Cardiac fibroblast (primary cell): Measurements from ENCODE around the gene OS9.
A peak's percentile ranks its signal among the peaks of the same experiment; 100 is the strongest.

Source experiments
- DNase-seq, 2 donors: peaks; one replicate each; pipeline versions ENCODE4 v3.0.0 to v3.0.0-alpha.2; 2010; ENCODE audit warnings: low read depth in 2 of 2
- H3K4me3 ChIP-seq, 2 donors: replicated peaks in 1 of 2; 1 replicate in 1 of 2; 2 replicates in 1 of 2; pipeline ENCODE4 v1.5.1; 2011; ENCODE audit warnings: low read depth in 2 of 2, low read length in 2 of 2, mild to moderate bottlenecking in 2 of 2, moderate library complexity in 1 of 2
- TF ChIP-seq, protein P1 (sequence below): IDR thresholded peaks from one replicate; pipeline ENCODE4 v1.5.1; 2011; ENCODE audit warnings: low read depth, mild to moderate bottlenecking, low read length, inconsistent platforms

The OS9 gene

DNA sequence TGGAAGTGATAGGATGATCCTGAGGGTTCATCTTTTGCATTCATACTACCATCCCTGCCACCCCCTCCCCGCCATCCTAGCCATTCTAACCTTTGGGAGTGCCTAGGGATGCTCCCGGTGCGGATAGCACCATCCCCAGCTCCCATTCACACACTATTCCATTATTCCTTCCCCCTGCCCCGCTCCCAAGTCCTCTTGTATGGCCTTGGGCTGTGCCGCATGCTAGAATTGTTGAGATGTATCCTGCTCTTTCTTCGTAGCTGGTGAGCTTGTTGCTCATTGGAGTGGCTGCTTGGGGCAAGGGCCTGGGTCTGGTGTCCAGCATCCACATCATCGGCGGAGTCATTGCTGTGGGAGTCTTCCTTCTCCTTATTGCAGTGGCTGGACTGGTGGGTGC lies 51.6 kb downstream of the OS9 start:
- TF ChIP-seq, protein P1, sequence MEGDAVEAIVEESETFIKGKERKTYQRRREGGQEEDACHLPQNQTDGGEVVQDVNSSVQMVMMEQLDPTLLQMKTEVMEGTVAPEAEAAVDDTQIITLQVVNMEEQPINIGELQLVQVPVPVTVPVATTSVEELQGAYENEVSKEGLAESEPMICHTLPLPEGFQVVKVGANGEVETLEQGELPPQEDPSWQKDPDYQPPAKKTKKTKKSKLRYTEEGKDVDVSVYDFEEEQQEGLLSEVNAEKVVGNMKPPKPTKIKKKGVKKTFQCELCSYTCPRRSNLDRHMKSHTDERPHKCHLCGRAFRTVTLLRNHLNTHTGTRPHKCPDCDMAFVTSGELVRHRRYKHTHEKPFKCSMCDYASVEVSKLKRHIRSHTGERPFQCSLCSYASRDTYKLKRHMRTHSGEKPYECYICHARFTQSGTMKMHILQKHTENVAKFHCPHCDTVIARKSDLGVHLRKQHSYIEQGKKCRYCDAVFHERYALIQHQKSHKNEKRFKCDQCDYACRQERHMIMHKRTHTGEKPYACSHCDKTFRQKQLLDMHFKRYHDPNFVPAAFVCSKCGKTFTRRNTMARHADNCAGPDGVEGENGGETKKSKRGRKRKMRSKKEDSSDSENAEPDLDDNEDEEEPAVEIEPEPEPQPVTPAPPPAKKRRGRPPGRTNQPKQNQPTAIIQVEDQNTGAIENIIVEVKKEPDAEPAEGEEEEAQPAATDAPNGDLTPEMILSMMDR = no peak
- DNase-seq = peak in 1 of 2 donors; percentile 29
- H3K4me3 ChIP-seq = peak overlapping the region; percentile 85 to 96

DNA sequence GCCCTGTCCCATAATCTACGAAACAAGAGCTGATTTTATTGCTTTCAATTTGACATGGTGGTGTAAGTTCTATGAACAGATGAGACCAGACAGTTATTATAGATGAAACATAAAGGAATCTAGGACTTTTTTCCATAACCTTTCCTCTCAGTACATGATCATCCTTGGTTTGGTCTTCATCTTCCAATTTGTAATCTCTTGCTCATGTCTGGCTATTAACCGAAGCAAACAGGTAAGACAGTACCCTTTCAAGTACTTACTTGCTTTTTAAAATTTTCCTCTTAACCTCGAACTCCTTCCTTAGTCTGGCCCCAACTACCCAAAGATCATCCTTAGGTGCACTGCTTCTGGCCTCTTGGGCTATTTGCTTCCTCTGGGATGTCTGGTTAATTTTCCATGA lies 52.1 kb downstream of the OS9 start:
- H3K4me3 ChIP-seq = peak overlapping the region; percentile 85 to 96
- no peak for DNase-seq
- TF ChIP-seq, protein P1 = no peak

DNA sequence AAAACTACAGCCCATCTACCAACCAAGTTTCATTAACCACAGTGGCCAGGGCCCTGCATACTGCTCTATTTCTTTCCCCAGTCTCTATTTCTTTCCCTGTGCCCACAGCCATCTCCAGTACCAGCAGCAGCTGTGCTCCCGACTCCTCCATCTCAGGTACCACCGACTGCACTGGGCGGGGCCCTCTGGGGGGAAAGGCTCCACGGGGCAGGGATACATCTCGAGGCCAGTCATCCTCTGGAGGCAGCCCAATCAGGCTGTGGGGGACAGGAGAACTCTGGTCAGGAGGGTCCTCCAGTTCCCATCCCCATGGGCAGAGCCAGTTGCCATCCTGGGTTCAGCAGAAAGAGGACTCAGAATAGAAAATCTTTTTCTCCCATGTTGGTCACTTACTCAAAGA lies 55.1 kb downstream of the OS9 start:
- DNase-seq = no peak
- no peak overlapping the region for H3K4me3 ChIP-seq
- TF ChIP-seq, protein P1 = no peak

DNA sequence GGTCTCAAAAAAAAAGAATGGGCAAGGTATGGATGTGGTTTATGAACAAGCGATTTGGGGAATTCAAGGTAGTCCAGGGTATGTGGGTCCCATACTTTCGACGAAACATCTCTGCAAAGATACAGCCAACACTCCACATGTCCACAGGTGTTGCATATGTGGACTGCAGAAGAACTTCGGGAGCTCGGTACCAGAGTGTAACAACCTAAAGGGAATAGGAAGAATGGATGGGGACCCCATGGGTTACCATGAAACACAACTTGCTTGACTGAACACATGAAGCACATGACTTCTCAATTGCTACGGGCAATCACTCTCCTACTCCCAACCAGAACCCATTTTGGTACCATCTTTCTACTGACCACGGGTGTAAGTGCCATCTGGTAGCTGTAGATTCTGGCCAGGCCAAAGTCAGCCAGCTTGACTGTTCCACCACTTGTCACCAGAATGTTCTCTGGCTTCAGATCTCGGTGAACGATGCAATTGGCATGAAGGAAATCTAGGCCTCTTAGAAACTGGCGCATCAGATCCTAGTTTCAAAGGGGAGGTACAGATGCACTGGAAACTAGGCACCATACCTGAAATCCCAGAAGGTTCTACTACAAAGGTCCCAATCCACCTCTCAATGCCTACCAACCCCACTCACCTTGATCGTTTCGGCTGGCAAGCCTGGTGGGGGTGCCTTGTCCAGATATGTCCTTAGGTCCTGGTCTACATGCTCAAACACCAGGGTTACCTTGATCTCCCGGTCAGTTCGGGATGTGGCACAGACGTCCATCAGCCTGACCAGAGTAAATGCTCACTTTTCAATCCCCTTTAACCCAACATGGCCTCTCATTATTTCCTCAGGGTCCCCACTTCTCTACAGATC lies 56.9 kb downstream of the OS9 start:
- DNase-seq = no peak
- TF ChIP-seq, protein P1 = no peak
- peak overlapping the region; percentile 81 to 88 for H3K4me3 ChIP-seq

DNA sequence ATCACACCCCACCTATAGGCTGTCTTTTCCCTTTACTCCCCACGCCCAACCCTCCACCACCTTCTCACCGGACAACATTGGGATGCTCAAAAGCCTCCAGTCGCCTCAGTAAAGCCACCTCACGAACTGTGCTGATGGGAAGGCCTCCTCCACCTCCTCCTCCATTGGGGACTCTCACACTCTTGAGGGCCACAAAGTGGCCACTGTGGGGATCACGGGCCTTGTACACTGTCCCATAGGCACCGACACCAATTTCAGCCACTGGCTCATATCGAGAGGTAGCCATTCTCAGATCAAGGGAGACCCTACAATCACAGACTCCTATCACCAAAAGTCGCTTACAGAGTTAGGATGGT lies 57.5 kb downstream of the OS9 start:
- H3K4me3 ChIP-seq = peak overlapping the region; percentile 81 to 88
- TF ChIP-seq, protein P1 = no peak
- DNase-seq = no peak

DNA sequence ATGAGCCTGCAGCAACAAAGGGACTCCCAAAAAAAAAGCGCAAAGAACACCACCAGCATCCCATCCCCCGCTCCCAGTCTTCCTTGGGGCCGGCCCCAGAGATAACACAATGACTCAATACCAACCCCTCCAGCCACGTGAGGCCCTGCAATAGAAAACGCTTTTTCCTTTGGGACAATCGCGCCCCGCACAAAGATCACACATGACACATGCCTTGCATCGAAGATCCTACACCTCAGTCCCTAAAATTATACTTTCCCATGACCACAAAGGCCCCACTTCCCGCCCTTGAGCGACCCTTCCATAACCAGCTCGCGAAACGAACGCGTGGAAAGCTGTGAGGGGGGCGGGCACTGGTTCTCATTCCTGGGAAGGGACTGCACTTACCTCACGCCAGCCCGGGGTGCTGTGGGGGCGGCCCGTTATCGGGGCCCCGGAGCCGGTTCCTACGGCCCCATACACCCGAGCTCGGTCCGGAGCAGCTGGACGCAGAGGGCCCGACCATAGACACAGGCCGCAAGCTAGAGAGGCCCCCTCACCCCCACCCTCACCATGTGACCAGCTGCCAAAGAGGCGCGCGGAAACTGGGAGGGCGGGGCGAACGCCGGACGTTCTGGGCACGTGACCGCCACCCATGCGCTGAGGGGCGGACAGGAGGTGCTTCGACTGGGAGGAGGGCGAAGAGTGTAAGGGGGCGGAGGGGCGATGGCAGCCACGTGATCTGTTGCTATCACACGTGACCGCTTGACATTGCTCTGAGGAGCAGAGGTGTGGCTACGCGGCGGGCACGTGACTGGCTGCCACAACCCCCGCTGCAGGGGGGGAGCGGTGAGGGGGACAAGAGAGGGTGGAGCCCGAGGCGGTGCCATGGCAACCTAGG lies 58.1 kb downstream of the OS9 start, which contains the start of gene CDK4:
Gene CDK4, minus strand, starts transcription at position 523 of the 880 bp plus-strand sequence. CDS start 593 bp downstream, outside the sequence.
- TF ChIP-seq, protein P1 = no peak
- DNase-seq = peak; percentile 100
- peak within 1 kb of the TSS; percentile 81 to 88 for H3K4me3 ChIP-seq
